Tibial nerve (tissue), 4 donors: ENCODE results near the gene SLIT2. TPM values are rescaled to one million over a fixed set of nuclear protein-coding genes. Genes with fewer than 3 reads are reported as not detected.

Source experiments
- DNase-seq, 2 donors: peaks; one replicate each; pipeline ENCODE4 v3.0.0-alpha.2; 2019; ENCODE audit warnings: low spot score in 2 of 2
- H3K27ac ChIP-seq, 4 donors: fragments of 200-600 bp; sonication (generic) in 3 of 4; one replicate each; pipeline ENCODE4 v1.5.1; 2017 to 2019; ENCODE audit warnings: mild to moderate bottlenecking in 1 of 4
- H3K27me3 ChIP-seq, 2 donors: fragments of 200-600 bp; sonication (generic) in 1 of 2; one replicate each; pipeline versions ENCODE4 v1.5.1 to v1.6.0; 2017 to 2019
- H3K36me3 ChIP-seq, 3 donors: fragments of 200-600 bp; sonication (generic); one replicate each; pipeline ENCODE4 v1.5.1; 2018 to 2019
- H3K4me1 ChIP-seq, 4 donors: fragments of 200-600 bp; sonication (generic) in 3 of 4; one replicate each; pipeline ENCODE4 v1.5.1; 2017 to 2019
- H3K4me3 ChIP-seq, 4 donors: fragments of 200-600 bp; sonication (generic) in 3 of 4; one replicate each; pipeline ENCODE4 v1.5.1; 2017 to 2019; ENCODE audit warnings: mild to moderate bottlenecking in 1 of 4, moderate library complexity in 1 of 4
- H3K9me3 ChIP-seq, 4 donors: fragments of 200-600 bp; sonication (generic) in 3 of 4; one replicate each; pipeline ENCODE4 v1.5.1; 2017 to 2019
- EP300 ChIP-seq, 2 donors: sonication (generic); formaldehyde crosslinking; IDR thresholded peaks; one replicate each; pipeline ENCODE4 v1.6.1; 2017; ENCODE audit warnings: antibody characterized with exemption in 2 of 2, mild to moderate bottlenecking in 1 of 2
- POLR2A ChIP-seq, 2 donors: fragments of 450-650 bp; IDR thresholded peaks; one replicate each; pipeline ENCODE4 v1.6.1; 2017; ENCODE audit warnings: antibody characterized with exemption in 2 of 2, mild to moderate bottlenecking in 2 of 2, moderate library complexity in 2 of 2
- WGBS, 2 donors: methylation state at CpG; one replicate each; pipeline ENCODE4 v1.1.5; 2018; 5-methylcytosine and 5-hydroxymethylcytosine counted together
- total RNA-seq, 4 donors: library from RNA; depleted of rRNA; stranded (reverse); fragments of >200 nt; gene quantifications; one replicate each; pipeline ENCODE4 v1.1.0, GENCODE V29; 2016
- TF ChIP-seq, protein P1 (sequence below), 5 experiments: fragments of 200-600 bp in 3 of 5; fragments of 450-650 bp in 2 of 5; sonication (generic) in 3 of 5; IDR thresholded peaks; one replicate each; pipeline ENCODE4 v1.5.1; 2016 to 2019; ENCODE audit warnings: antibody characterized with exemption in 5 of 5, mild to moderate bottlenecking in 3 of 5, moderate library complexity in 2 of 5

Gene SLIT2
- total RNA-seq, 4 donors from 2014 or later: 38.6 to 66.2 (median 47.2) TPM

DNA sequence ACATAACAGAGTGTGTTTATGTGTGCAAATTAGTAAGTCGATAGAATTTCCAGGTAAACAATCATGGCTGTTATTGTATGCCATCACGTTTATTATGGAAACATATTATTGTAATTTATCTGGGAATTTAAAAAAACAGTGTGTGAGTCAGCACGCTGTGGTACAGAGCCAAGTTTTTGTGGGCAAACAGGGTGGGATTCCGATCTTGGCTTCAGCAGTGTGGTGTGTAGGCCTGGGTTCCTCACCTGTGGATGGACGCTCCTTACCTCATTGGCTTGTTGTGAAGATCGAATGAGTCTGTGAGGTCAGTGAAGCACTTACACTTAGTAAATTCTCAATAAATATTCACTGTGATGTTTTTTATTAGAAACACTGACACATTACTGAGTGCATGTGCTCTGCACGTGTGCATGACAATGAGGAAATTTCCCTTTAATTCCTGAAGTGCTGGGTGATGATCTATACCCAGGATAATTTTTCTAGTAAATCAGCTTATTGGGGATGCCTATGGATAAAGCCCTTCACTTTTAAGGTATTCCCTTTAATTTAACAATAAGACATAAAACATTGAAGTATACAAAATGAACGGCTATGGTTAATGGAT lies 36.4 kb downstream of the SLIT2 start:
- DNase-seq: no peak
- 82 to 83% methylated on average over 8 of the region's 8 CpGs for WGBS, 2 donors
- Histone ChIP-seq H3K4me3 (no peak overlapping the region), H3K36me3 (no peaks in the 10 kb centered on the region), H3K27me3 (no peaks in the 10 kb centered on the region), H3K4me1 (peaks cover 0 to 5% (median 0%) of the 10 kb centered on the region in 4 donors), H3K27ac (peak overlapping the region in 1 of 4 donors; percentile 62), H3K9me3 (no peaks in the 10 kb centered on the region)
- TF ChIP-seq EP300 (IDR thresholded peaks at IDR 0.05) (no peak), POLR2A (IDR thresholded peaks at IDR 0.05) (no peak)
- TF ChIP-seq, protein P1, sequence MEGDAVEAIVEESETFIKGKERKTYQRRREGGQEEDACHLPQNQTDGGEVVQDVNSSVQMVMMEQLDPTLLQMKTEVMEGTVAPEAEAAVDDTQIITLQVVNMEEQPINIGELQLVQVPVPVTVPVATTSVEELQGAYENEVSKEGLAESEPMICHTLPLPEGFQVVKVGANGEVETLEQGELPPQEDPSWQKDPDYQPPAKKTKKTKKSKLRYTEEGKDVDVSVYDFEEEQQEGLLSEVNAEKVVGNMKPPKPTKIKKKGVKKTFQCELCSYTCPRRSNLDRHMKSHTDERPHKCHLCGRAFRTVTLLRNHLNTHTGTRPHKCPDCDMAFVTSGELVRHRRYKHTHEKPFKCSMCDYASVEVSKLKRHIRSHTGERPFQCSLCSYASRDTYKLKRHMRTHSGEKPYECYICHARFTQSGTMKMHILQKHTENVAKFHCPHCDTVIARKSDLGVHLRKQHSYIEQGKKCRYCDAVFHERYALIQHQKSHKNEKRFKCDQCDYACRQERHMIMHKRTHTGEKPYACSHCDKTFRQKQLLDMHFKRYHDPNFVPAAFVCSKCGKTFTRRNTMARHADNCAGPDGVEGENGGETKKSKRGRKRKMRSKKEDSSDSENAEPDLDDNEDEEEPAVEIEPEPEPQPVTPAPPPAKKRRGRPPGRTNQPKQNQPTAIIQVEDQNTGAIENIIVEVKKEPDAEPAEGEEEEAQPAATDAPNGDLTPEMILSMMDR (IDR thresholded peaks at IDR 0.05): no peak

DNA sequence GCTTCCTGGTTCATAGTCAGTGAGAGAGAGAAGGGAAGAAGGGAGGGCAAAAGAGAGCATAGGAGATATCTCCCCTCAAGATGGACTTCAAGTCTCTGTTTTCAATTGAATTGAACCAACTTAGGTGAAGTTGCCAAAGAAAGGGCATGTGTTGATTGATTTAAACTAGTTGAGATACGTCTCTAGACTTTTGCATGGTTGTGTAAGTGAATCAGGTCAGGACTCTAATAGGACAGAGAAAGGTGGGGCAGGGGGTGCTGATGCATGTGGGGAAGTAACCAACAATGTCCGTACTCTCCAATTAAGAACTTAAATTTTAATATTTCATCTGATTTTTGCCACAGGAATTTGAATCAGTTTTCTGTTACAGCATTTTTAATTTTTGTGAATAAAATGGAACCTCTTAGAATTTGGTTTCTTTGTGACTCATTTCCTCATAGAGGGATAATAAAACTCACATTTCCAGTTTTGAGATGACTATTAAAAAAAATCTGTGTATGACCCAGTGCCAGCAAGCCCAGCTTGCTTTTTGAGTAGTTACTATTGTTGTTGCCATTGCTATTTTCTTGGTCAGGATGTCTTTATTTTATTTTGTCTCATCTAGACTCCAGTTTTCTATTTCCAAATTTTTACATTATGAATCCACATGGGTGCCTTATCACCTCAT lies 37.3 kb downstream of the SLIT2 start:
- DNase-seq: no peak
- WGBS, 2 donors: 62 to 65% methylated on average over 2 of the region's 2 CpGs
- no peaks in the 10 kb centered on the region for H3K36me3 ChIP-seq
- no peaks in the 10 kb centered on the region for H3K9me3 ChIP-seq
- peaks cover 0 to 5% (median 0%) of the 10 kb centered on the region in 4 donors for H3K4me1 ChIP-seq
- no peaks in the 10 kb centered on the region for H3K27me3 ChIP-seq
- no peak overlapping the region for H3K4me3 ChIP-seq
- TF ChIP-seq POLR2A (IDR thresholded peaks at IDR 0.05): no peak
- TF ChIP-seq, protein P1 (IDR thresholded peaks at IDR 0.05): no peak
- TF ChIP-seq EP300 (IDR thresholded peaks at IDR 0.05): no peak
- peak overlapping the region in 1 of 4 donors; percentile 62 for H3K27ac ChIP-seq

DNA sequence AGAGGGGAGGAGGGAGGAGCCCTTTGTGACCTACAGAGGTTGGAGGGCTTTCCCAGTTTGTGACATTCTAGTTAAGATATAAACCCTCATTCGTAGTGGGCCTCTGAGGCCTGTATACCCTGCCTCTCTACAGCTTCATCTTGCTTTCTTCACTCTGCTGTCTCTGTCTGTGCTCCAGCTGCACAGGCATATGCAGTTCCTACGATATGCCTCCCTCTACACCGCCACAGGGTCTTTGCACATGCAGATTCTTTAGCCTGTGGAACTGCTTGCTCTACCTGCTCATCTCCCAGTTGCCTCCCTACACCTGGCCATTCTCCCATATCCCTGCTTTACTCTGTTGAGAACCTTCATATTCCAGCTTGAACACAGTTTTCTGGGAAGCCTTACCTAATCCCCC lies 38.1 kb downstream of the SLIT2 start:
- no peak for DNase-seq
- H3K4me3 ChIP-seq: no peak overlapping the region
- no peaks in the 10 kb centered on the region for H3K36me3 ChIP-seq
- H3K27me3 ChIP-seq: no peaks in the 10 kb centered on the region
- no peaks in the 10 kb centered on the region for H3K9me3 ChIP-seq
- WGBS, 2 donors: 85 to 91% methylated on average over 3 of the region's 3 CpGs
- H3K27ac ChIP-seq: no peak overlapping the region
- TF ChIP-seq POLR2A (IDR thresholded peaks at IDR 0.05): no peak
- no peak for TF ChIP-seq EP300 (IDR thresholded peaks at IDR 0.05)
- TF ChIP-seq, protein P1 (IDR thresholded peaks at IDR 0.05): no peak
- H3K4me1 ChIP-seq: peaks cover 0 to 5% (median 0%) of the 10 kb centered on the region in 4 donors

DNA sequence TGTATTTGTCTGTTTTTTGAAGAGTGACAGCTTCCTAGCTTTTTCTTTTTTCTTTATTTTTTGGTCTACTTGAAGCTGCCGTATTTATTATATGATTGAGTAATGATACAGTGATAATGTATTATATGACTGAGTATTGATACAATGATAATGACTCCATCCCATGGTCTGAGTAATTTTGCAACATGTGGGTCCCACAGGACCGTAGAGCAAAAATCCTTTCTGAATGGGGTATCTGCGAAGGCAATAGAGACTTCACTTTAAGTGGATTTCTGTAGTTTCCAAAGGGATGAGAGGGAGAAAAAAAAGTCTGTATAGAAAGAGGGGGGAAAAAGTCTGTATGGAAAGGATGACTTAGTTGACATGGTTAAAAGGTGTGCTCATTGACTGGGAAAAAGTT lies 41.0 kb downstream of the SLIT2 start:
- DNase-seq: no peak
- WGBS, 2 donors: 85 to 89% methylated on average over 3 of the region's 3 CpGs
- Histone ChIP-seq H3K4me3 (no peak overlapping the region), H3K27ac (no peak overlapping the region), H3K27me3 (no peaks in the 10 kb centered on the region), H3K4me1 (peaks cover 0 to 13% (median 6%) of the 10 kb centered on the region in 4 donors), H3K36me3 (no peaks in the 10 kb centered on the region), H3K9me3 (no peaks in the 10 kb centered on the region)
- TF ChIP-seq, protein P1 (IDR thresholded peaks at IDR 0.05): no peak
- TF ChIP-seq EP300 (IDR thresholded peaks at IDR 0.05) (no peak), POLR2A (IDR thresholded peaks at IDR 0.05) (no peak)

DNA sequence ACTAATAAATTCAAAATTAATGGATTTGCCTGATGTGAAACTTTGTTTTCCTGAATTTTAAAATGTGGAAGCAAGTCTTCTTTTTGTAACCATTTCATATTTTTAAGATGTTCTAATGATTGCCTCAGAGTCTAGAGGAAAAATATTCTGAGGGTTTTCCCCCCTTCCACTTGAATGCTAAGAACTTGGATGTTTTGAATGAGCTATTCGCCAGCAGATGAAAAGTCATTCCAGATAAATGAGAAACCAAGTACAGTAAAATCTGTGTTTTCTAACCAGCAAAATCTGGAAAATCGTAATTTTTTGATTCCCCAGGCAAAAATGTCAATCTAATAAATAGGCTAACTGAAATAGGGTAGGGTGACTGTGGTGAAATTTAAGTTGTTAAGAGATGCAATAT lies 45.6 kb downstream of the SLIT2 start:
- no peaks in the 10 kb centered on the region for H3K36me3 ChIP-seq
- no peaks in the 10 kb centered on the region for H3K27me3 ChIP-seq
- H3K9me3 ChIP-seq: no peaks in the 10 kb centered on the region
- no peak for TF ChIP-seq POLR2A (IDR thresholded peaks at IDR 0.05)
- TF ChIP-seq EP300 (IDR thresholded peaks at IDR 0.05): no peak
- TF ChIP-seq, protein P1 (IDR thresholded peaks at IDR 0.05): no peak
- 33% methylated on average over 2 of the region's 2 CpGs for WGBS, 2 donors
- peak overlapping the region in 1 of 4 donors; percentile 16 for H3K4me3 ChIP-seq
- no peak for DNase-seq
- peak overlapping the region; percentile 21 to 79 (median 44) for H3K27ac ChIP-seq
- H3K4me1 ChIP-seq: peaks cover 0 to 34% (median 7%) of the 10 kb centered on the region in 4 donors
